ENCODE measurements around the gene EHMT2. TPM values are rescaled to one million over a fixed set of nuclear protein-coding genes. Genes with fewer than 3 reads are reported as not detected.
"Not testable (repeated sequence)": the region's sequence is repeated elsewhere in the genome, so short reads cannot be mapped to it uniquely, and the experiment has no call there.

EHMT2 gene
- total RNA-seq, 1 experiment from 2014 or later = 117 TPM

GRCh38 chr6:31908791-31909190 is 11.3 kb upstream of the EHMT2 start:
- ChIA-PET CTCF (interaction anchor here (0.6 kb wide), 1 partner anchor 11 kb away, joined by 4 read pairs; no protein-coding TSS in a partner anchor), POLR2A (ENCODE audit: low non-redundant PET) (interaction anchor here (0.7 kb wide), 1 partner anchor 11 kb away, joined by 4 read pairs; no protein-coding TSS in a partner anchor)

GRCh38 chr6:31908255-31908654 is 10.8 kb upstream of the EHMT2 start:
- DNase-seq (ENCODE audit: low spot score); H3K4me3 ChIP-seq (ENCODE audit: low read depth, low read length, poor library complexity, severe bottlenecking); CTCF ChIA-PET; H3K4me1 ChIP-seq (ENCODE audit: insufficient read depth, low read length, poor library complexity, severe bottlenecking); H3K36me3 ChIP-seq (ENCODE audit: insufficient read depth, low read length, poor library complexity, severe bottlenecking); POLR2A ChIA-PET (ENCODE audit: low non-redundant PET); H3K9me3 ChIP-seq (ENCODE audit: low read depth, low read length, poor library complexity, severe bottlenecking); intact Hi-C loops (cut with micrococcal nuclease; ENCODE audit: unreplicated experiment); BruUV-seq (replicated peaks); H3K27ac ChIP-seq (ENCODE audit: low read depth, low read length, poor library complexity, severe bottlenecking); H3K27me3 ChIP-seq (replicated peaks; ENCODE audit: insufficient read depth, low read depth, low read length, poor library complexity): not testable (repeated sequence)

More at GRCh38 chr6:31908791-31909190, 11.3 kb upstream of the EHMT2 start:
- DNase-seq (ENCODE audit: low spot score) = no peak
- Histone ChIP-seq H3K36me3 (ENCODE audit: insufficient read depth, low read length, poor library complexity, severe bottlenecking) (no peaks in the 10 kb centered on the region), H3K27me3 (replicated peaks; ENCODE audit: insufficient read depth, low read depth, low read length, poor library complexity) (no peaks in the 10 kb centered on the region), H3K4me1 (ENCODE audit: insufficient read depth, low read length, poor library complexity, severe bottlenecking) (no peaks in the 10 kb centered on the region), H3K9me3 (ENCODE audit: low read depth, low read length, poor library complexity, severe bottlenecking) (no peaks in the 10 kb centered on the region), H3K4me3 (ENCODE audit: low read depth, low read length, poor library complexity, severe bottlenecking) (no peak overlapping the region), H3K27ac (ENCODE audit: low read depth, low read length, poor library complexity, severe bottlenecking) (no peak overlapping the region)
- BruUV-seq (replicated peaks) = no TSS peak
- no peak for TF ChIP-seq CTCF (conservative IDR thresholded peaks at IDR 0.05; ENCODE audit: low read depth, low read length)
- intact Hi-C loops (cut with micrococcal nuclease; ENCODE audit: unreplicated experiment) = no loop called here

GRCh38 chr6:31907158-31907813 is 9.8 kb upstream of the EHMT2 start:
- ChIA-PET CTCF (interaction anchor here (0.9 kb wide), 1 partner anchor 9 kb away, joined by 5 read pairs; no protein-coding TSS in a partner anchor), POLR2A (ENCODE audit: low non-redundant PET) (no interaction called here)
- Histone ChIP-seq H3K4me1 (ENCODE audit: insufficient read depth, low read length, poor library complexity, severe bottlenecking) (peaks cover 6% of the 10 kb centered on the region), H3K9me3 (ENCODE audit: low read depth, low read length, poor library complexity, severe bottlenecking) (no peaks in the 10 kb centered on the region), H3K27me3 (replicated peaks; ENCODE audit: insufficient read depth, low read depth, low read length, poor library complexity) (no peaks in the 10 kb centered on the region), H3K36me3 (ENCODE audit: insufficient read depth, low read length, poor library complexity, severe bottlenecking) (no peaks in the 10 kb centered on the region), H3K27ac (ENCODE audit: low read depth, low read length, poor library complexity, severe bottlenecking) (no peak overlapping the region), H3K4me3 (ENCODE audit: low read depth, low read length, poor library complexity, severe bottlenecking) (no peak overlapping the region)
- no TSS peak for BruUV-seq (replicated peaks)
- DNase-seq (ENCODE audit: low spot score) = peak; percentile 63
- TF ChIP-seq CTCF (conservative IDR thresholded peaks at IDR 0.05; ENCODE audit: low read depth, low read length) = no peak
- TF ChIP-seq EZH2 (IDR thresholded peaks at IDR 0.05; ENCODE audit: borderline replicate concordance, low read depth, low read length, poor library complexity, severe bottlenecking) = no peak
- intact Hi-C loops (cut with micrococcal nuclease; ENCODE audit: unreplicated experiment) = no loop called here

- POLR2A ChIA-PET (ENCODE audit: low non-redundant PET); H3K27me3 ChIP-seq (replicated peaks; ENCODE audit: insufficient read depth, low read depth, low read length, poor library complexity); H3K36me3 ChIP-seq (ENCODE audit: insufficient read depth, low read length, poor library complexity, severe bottlenecking); H3K9me3 ChIP-seq (ENCODE audit: low read depth, low read length, poor library complexity, severe bottlenecking); DNase-seq (ENCODE audit: low spot score); H3K4me3 ChIP-seq (ENCODE audit: low read depth, low read length, poor library complexity, severe bottlenecking); BruUV-seq (replicated peaks); intact Hi-C loops (cut with micrococcal nuclease; ENCODE audit: unreplicated experiment); H3K27ac ChIP-seq (ENCODE audit: low read depth, low read length, poor library complexity, severe bottlenecking); H3K4me1 ChIP-seq (ENCODE audit: insufficient read depth, low read length, poor library complexity, severe bottlenecking): not testable (repeated sequence)
- CTCF ChIA-PET = interaction anchor here (0.9 kb wide), 1 partner anchor 8 kb away, joined by 5 read pairs; no protein-coding TSS in a partner anchor
These were observed 9.2 kb upstream of the EHMT2 start for GRCh38 chr6:31906727-31907126.

Measured in A673 (cell line).